NCI-H146 (cell line): ENCODE measurements around the gene CEMIP2.
"Not testable (repeated sequence)": the region's sequence is repeated elsewhere in the genome, so short reads cannot be mapped to it uniquely, and the experiment has no call there.

Experiments
- DNase-seq: peaks from one replicate; lab custom pipeline; 2025; lab: John Stamatoyannopoulos, UW

Gene CEMIP2

GRCh38 chr9:71710201-71710600, 58.1 kb downstream of the CEMIP2 start:
- no peak for DNase-seq

GRCh38 chr9:71709384-71709783, 58.9 kb downstream of the CEMIP2 start:
- no peak for DNase-seq

- DNase-seq: no peak
Measured at GRCh38 chr9:71706176-71706575, 62.1 kb downstream of the CEMIP2 start.

GRCh38 chr9:71704796-71705195, 63.5 kb downstream of the CEMIP2 start:
- no peak for DNase-seq

- DNase-seq: no peak
Measured at GRCh38 chr9:71703172-71703872, 65.0 kb downstream of the CEMIP2 start.

GRCh38 chr9:71697882-71698281, 70.4 kb downstream of the CEMIP2 start:
- DNase-seq: no peak

GRCh38 chr9:71694332-71694731, 74.0 kb downstream of the CEMIP2 start:
- DNase-seq: no peak

GRCh38 chr9:71693607-71694006, 74.7 kb downstream of the CEMIP2 start:
- no peak for DNase-seq

GRCh38 chr9:71692337-71692736, 76.0 kb downstream of the CEMIP2 start:
- DNase-seq: no peak

- not testable (repeated sequence) for DNase-seq
Measured at GRCh38 chr9:71691576-71691975, 76.7 kb downstream of the CEMIP2 start.

GRCh38 chr9:71690689-71691435, 77.5 kb downstream of the CEMIP2 start:
- DNase-seq: no peak

GRCh38 chr9:71690063-71690688, 78.1 kb downstream of the CEMIP2 start:
- DNase-seq: no peak

GRCh38 chr9:71687676-71688075, 80.6 kb downstream of the CEMIP2 start:
- no peak for DNase-seq

GRCh38 chr9:71685988-71686387, 82.3 kb downstream of the CEMIP2 start:
- no peak for DNase-seq

- no peak for DNase-seq
Measured at GRCh38 chr9:71685394-71685793, 82.9 kb downstream of the CEMIP2 start.

- DNase-seq: no peak
Measured at GRCh38 chr9:71684566-71684965, 83.7 kb downstream of the CEMIP2 start.

GRCh38 chr9:71683598-71684235, 84.6 kb downstream of the CEMIP2 start:
- DNase-seq: no peak

- no peak for DNase-seq
Measured at GRCh38 chr9:71681708-71682272, 86.5 kb downstream of the CEMIP2 start.

GRCh38 chr9:71681104-71681707, 87.1 kb downstream of the CEMIP2 start:
- no peak for DNase-seq

- no peak for DNase-seq
Measured at GRCh38 chr9:71680189-71680980, 87.9 kb downstream of the CEMIP2 start.

GRCh38 chr9:71678999-71679398, 89.3 kb downstream of the CEMIP2 start:
- no peak for DNase-seq
